Stimulated activated CD4-positive, alpha-beta T cell treated with anti-CD3 and anti-CD28 coated beads, Interleukin-15, amount 100 ng/mL, for 24 hours (primary cell): ENCODE measurements around the gene CTNNAL1.
"Not testable (repeated sequence)": the region's sequence is repeated elsewhere in the genome, so short reads cannot be mapped to it uniquely, and the experiment has no call there.

Experiments
- DNase-seq: peaks from one replicate; pipeline ENCODE4 v3.0.0-alpha.2; 2020

CTNNAL1 gene

GRCh38 chr9:109012876-109013678 is at the start of gene CTNNAL1:
CTNNAL1 (minus strand) TSS chr9:109013499; CDS start chr9:109013442, 57 bp downstream.
- DNase-seq, result peak; percentile 91

GRCh38 chr9:109062543-109062942 is 49.2 kb upstream of the CTNNAL1 start:
- no peak for DNase-seq

DNA sequence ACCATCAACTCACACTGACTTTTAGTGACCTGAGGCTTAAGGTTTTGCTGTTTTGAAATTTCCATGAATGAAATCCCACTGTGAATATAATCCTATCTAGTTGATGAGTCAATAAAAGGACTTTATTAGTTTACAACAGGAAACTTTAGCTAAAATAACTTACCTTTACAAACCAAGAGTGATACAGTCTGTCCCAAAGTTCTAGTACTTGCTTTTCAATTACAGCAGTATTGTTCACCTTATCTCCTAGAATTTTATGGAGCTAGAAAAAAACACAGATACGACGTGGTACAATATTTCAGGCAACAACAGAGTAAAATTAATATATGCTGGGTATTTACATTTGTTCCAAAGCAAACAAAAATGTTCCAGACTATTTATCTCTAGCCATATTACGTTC is 46.9 kb upstream of the CTNNAL1 start:
- DNase-seq, result no peak

- DNase-seq, result not testable (repeated sequence)
Observed at GRCh38 chr9:109053121-109053520, 39.8 kb upstream of the CTNNAL1 start.

DNA sequence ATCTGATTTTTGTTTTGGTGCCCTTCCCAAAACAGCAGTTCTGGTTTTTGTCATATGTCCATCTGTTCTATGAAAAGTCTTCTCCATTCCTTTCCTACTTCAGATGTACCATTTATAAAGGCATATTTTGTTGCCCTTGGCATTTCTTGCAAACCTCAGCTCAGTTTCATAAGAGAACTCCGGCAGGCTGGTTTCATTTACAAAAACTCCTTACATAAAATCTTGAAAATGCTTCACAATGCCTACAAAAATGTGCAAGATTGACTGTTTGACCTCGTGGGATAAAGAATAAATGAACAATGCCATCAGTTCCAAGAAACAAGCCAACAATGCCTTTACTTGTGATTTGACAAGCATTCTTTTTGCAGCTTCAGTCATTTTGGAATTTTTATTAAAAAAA is 39.1 kb upstream of the CTNNAL1 start:
- no peak for DNase-seq

GRCh38 chr9:109051733-109052132 is 38.4 kb upstream of the CTNNAL1 start:
- DNase-seq, result no peak

DNA sequence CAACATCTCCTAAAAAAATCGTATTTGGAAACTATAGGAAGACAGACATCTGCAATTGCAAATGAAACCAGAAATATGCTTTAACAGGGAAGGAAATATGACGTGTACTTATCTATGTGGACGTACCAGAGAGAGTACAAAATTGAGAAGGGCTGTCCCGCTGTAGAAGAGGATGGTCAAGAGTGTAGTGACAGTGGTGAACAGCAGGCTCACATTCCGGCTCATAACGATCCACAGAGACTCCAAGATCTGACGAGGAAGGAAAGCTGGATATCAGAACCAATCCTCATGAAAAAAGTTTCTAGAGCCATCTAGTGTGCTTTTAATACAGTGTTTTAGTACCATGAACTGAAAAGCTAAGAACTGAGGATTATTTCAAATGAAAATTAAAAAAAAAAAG is 37.1 kb upstream of the CTNNAL1 start:
- no peak for DNase-seq

DNA sequence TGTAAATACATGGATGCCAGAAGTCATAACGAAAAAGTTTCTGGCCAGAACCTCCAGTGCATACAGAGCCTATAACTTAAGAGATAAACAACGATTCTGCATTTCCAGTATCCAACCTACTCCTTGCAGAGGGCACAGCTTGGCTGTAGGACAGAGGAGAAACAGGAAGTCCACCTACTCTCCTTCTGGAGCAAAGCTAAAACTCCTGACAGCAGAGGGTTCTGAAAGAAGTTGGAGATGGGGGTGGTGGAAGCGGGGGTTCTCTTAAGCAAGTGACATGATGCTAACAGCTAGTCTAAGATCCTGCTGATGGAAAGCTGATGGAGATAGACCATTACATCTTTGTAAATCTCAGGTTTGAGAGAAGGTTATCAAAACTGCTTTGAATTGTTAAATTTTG is 35.5 kb upstream of the CTNNAL1 start:
- no peak for DNase-seq

DNA sequence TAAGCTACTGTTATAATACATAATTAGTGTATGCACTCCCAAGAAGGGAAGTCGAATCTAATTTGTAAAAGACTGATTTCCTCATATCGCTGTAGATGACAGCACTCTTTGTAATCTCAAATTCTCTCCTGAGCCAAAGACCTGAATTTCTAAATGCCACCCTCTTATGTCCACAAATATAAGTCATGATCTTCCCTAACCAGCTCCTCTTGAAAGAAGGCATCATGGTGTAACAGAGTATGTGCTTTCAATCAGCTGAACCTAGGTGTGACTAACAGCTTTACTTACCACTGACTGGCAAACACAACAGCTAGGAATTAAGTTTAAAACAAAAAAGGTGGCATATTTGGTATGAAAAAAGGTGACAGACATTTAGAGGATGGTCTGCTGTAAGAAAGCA is 34.0 kb upstream of the CTNNAL1 start:
- no peak for DNase-seq

GRCh38 chr9:109046346-109046745 is 33.0 kb upstream of the CTNNAL1 start:
- no peak for DNase-seq

- no peak for DNase-seq
Observed at GRCh38 chr9:109043578-109043977, 30.3 kb upstream of the CTNNAL1 start.

DNA sequence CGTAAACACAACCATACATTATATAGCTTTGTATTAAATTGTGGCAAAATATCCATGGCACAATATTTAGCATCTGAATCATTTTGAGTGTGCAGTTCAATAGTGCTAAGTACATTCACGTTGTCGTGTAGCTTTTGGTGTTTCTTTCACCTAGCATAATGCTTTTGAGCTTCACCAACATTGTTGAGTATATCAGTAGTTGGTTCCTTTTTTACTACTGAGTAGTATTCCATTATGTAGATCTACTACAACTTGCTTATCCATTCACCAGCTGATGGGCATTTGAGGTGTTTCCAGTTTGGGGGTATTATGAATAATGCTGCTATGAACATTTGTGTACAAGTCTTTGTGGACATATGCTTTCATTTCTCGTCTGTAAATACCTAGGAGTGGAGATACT is 27.3 kb upstream of the CTNNAL1 start:
- DNase-seq, result no peak

- DNase-seq, result no peak
Observed at GRCh38 chr9:109039539-109039938, 26.2 kb upstream of the CTNNAL1 start.

GRCh38 chr9:109037946-109038715 is 24.8 kb upstream of the CTNNAL1 start:
- DNase-seq, result no peak

DNA sequence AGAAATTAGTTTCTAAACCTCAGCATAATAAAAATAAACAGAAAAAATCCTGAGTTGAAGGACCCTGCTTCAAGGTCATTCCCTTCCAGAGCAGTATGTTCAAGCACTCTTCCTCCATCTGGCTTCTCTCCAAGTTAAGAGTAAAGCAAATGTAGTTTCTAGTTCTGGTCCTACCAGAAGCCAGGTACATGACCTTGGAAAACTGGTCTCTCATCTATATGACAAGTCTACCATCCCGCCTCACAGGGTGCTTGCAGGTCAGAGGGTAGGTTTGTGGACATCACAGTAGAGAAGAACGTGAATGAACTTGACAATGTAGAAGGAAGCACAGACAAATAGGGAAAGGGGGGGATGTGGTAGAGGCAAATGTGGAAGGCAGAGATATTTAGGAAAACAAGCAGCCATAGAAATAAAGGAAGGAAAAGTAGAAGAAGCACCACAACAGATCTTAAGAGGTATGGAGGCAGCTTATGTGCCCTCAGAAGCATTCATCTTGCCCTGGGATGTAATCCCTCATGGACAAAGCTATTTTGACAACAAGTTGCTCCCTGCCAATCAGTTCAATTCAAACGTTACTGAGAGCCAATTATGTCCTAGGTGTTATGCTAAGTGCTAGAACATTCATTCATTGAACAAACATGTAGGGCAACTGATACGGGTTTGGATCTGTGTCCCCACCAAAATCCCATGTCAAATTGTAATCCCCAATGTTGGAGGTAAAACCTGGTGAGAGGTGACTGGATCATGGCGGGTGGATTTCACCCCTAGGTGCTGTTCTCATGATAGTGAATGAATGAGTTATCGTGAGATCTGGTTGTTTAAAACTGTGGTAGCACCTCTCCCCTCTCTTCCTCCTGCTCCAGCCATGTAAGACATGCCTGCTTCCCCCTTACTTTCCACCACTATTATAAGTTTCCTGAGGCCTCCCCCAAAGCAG is 23.7 kb upstream of the CTNNAL1 start:
- no peak for DNase-seq

- no peak for DNase-seq
Observed at GRCh38 chr9:109035684-109036423, 22.6 kb upstream of the CTNNAL1 start.

- DNase-seq, result no peak
Observed at GRCh38 chr9:109033941-109034700, 20.8 kb upstream of the CTNNAL1 start.

GRCh38 chr9:109031241-109031640 is 17.9 kb upstream of the CTNNAL1 start:
- DNase-seq, result no peak

GRCh38 chr9:109030426-109030825 is 17.1 kb upstream of the CTNNAL1 start:
- DNase-seq, result no peak

DNA sequence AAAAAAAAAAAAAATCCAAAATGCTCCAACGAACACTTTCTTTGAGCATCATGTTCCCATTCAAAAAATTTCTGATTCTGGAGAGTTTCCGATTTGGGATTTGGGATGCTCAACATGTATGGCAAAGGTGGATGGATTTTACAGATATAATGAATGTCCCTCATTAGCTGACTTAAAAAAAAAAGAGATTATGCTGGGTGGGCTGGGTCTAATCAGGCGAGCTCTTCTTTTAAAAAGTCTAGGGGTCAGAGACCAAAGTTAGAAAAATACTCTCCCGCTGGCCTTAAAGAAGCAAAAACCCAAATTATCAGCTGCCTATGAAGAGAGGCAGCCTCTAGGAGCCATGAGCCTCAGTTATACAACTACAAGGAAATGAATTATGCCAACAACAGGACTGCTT is 15.2 kb upstream of the CTNNAL1 start:
- no peak for DNase-seq

GRCh38 chr9:109027176-109027575 is 13.9 kb upstream of the CTNNAL1 start:
- DNase-seq, result no peak

DNA sequence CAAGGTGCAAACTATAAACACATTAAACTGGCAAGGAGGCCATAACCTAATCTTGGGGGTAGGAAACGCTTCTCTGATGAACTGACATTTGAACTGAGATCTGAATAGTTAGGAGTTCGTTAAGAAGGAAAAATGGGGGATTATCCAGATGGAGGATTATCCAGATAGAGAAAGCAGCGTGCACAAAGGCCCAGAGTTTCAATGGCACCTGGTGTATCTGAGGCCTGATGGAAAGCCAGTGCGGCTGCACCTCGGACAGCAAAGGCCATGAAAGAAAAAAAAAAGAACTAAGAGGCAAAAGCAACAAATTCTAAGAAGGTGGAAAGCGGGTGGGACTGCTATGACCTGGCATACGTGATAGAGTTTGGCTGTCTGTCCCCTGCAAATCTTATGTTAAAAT is 13.0 kb upstream of the CTNNAL1 start:
- DNase-seq, result no peak
